Parathyroid adenoma (tissue), 2 donors: ENCODE measurements around the gene BAIAP2.
"Not testable (repeated sequence)": the region's sequence is repeated elsewhere in the genome, so short reads cannot be mapped to it uniquely, and the experiment has no call there.

Experiments used
- H2AFZ ChIP-seq: fragments of 300-600 bp; sonication (generic); one replicate; pipeline ENCODE4 v1.7.0; 2017; ENCODE audit warnings: antibody characterized with exemption, mild to moderate bottlenecking
- H3K27ac ChIP-seq: fragments of 300-600 bp; sonication (generic); one replicate; pipeline ENCODE4 v1.7.0; 2017
- H3K27me3 ChIP-seq: fragments of 300-600 bp; sonication (generic); one replicate; pipeline ENCODE4 v1.7.0; 2017; ENCODE audit warnings: low read length; ENCODE audit not compliant: control insufficient read depth, insufficient read depth
- H3K36me3 ChIP-seq: fragments of 300-600 bp; sonication (generic); one replicate; pipeline ENCODE4 v1.7.0; 2017; ENCODE audit warnings: low read length; ENCODE audit not compliant: control insufficient read depth, insufficient read depth
- H3K4me1 ChIP-seq: fragments of 300-600 bp; sonication (generic); one replicate; pipeline ENCODE4 v1.7.0; 2017; ENCODE audit warnings: control low read depth
- H3K4me2 ChIP-seq: fragments of 300-600 bp; sonication (generic); one replicate; pipeline ENCODE4 v1.7.0; 2017; ENCODE audit warnings: low read length
- H3K4me3 ChIP-seq: fragments of 300-600 bp; sonication (generic); one replicate; pipeline ENCODE4 v1.7.0; 2017; ENCODE audit warnings: low read depth, low read length
- H3K79me2 ChIP-seq: fragments of 300-600 bp; sonication (generic); one replicate; pipeline ENCODE4 v1.7.0; 2017; ENCODE audit warnings: control low read depth
- H3K9ac ChIP-seq: fragments of 300-600 bp; sonication (generic); one replicate; pipeline ENCODE4 v1.7.0; 2017; ENCODE audit warnings: mild to moderate bottlenecking
- H3K9me3 ChIP-seq: fragments of 300-600 bp; sonication (generic); one replicate; pipeline ENCODE4 v1.7.0; 2017; ENCODE audit warnings: low read length; ENCODE audit not compliant: control insufficient read depth
- TF ChIP-seq, protein P1 (sequence below): fragments of 300-600 bp; sonication (generic); IDR thresholded peaks from one replicate; pipeline ENCODE4 v1.7.0; 2017; ENCODE audit warnings: antibody characterized with exemption, mild to moderate bottlenecking
- donor health status: primary hyperparathyroidism.

Gene BAIAP2

GRCh38 chr17:81144423-81144781, 109.5 kb downstream of the BAIAP2 start:
- TF ChIP-seq, protein P1, sequence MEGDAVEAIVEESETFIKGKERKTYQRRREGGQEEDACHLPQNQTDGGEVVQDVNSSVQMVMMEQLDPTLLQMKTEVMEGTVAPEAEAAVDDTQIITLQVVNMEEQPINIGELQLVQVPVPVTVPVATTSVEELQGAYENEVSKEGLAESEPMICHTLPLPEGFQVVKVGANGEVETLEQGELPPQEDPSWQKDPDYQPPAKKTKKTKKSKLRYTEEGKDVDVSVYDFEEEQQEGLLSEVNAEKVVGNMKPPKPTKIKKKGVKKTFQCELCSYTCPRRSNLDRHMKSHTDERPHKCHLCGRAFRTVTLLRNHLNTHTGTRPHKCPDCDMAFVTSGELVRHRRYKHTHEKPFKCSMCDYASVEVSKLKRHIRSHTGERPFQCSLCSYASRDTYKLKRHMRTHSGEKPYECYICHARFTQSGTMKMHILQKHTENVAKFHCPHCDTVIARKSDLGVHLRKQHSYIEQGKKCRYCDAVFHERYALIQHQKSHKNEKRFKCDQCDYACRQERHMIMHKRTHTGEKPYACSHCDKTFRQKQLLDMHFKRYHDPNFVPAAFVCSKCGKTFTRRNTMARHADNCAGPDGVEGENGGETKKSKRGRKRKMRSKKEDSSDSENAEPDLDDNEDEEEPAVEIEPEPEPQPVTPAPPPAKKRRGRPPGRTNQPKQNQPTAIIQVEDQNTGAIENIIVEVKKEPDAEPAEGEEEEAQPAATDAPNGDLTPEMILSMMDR = no peak
- H3K9ac ChIP-seq = no peak overlapping the region
- no peaks in the 10 kb centered on the region for H3K4me1 ChIP-seq
- no peak overlapping the region for H3K4me3 ChIP-seq
- H3K36me3 ChIP-seq = no peaks in the 10 kb centered on the region
- no peak overlapping the region for H3K4me2 ChIP-seq
- H3K27ac ChIP-seq = no peak overlapping the region
- no peaks in the 10 kb centered on the region for H3K27me3 ChIP-seq
- peaks cover 4% of the 10 kb centered on the region for H3K79me2 ChIP-seq
- no peaks in the 10 kb centered on the region for H3K9me3 ChIP-seq
- no peak overlapping the region for H2AFZ ChIP-seq

DNA sequence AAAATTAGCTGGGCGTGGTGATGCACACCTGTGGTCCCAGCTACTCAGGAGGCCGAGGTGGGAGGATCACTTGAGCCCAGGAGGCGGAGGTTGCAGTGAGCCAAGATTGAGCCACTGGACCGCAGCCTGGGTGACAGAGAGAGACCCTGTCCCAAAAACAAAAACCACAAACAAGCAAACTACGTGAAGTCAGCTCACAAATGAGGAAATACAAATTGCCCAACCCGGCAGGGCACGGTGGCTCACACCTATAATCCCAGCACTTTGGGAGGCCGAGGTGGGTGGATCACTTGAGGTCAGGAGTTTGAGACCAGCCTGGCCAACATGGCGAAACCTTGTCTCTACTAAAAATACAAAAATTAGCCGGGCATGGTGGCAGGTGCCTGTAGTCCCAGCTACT, 111.3 kb downstream of the BAIAP2 start:
- H3K27me3 ChIP-seq, H3K79me2 ChIP-seq, H3K27ac ChIP-seq, H3K9ac ChIP-seq, H3K4me2 ChIP-seq, H3K9me3 ChIP-seq, H3K4me3 ChIP-seq, H2AFZ ChIP-seq, H3K4me1 ChIP-seq, H3K36me3 ChIP-seq: not testable (repeated sequence)

DNA sequence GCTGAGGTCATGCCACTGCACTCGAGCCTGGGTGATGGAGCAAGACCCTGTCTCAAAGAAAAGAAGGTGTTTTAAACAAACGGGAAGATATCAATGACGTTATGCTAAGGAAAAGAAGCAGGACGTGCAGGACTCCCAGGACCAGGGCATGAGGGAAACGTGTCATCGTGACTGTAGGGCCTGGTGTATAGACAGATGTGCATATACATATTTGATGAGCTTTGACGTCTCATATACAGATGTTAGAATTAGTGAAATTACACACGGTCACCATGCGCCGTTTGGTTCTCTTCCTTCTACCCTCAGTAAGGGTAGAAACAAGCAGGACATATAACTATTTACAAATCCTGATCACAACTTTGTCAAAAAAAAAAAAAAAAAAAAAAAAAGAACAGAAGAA, 112.8 kb downstream of the BAIAP2 start:
- TF ChIP-seq, protein P1 = no peak
- H3K27me3 ChIP-seq = no peaks in the 10 kb centered on the region

DNA sequence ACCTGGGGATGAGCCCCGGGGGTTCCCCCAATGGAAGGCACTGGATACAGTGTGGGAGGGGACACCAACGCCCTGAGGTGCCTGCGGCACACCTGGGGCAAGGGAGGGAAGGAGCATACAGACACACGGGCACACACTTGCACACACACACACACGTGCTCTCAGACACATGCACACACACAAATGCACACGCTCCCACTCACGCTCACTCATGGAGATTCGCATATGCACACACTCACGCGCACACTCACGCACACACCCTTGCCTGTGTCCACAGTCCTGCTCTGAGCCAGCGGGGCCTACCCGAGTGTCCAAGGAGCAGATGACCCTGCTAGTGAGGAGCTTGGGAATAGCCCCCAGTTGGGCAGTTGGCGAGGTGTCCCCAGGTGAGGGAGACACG, 113.6 kb downstream of the BAIAP2 start:
- H3K9ac ChIP-seq = no peak overlapping the region
- no peaks in the 10 kb centered on the region for H3K9me3 ChIP-seq
- H3K4me1 ChIP-seq = no peaks in the 10 kb centered on the region
- H2AFZ ChIP-seq = no peak overlapping the region
- H3K27me3 ChIP-seq = no peaks in the 10 kb centered on the region
- H3K79me2 ChIP-seq = no peaks in the 10 kb centered on the region
- TF ChIP-seq, protein P1 = no peak
- H3K4me3 ChIP-seq = no peak overlapping the region
- H3K4me2 ChIP-seq = no peak overlapping the region
- H3K27ac ChIP-seq = no peak overlapping the region
- H3K36me3 ChIP-seq = no peaks in the 10 kb centered on the region

More for the DNA sequence above, 112.8 kb downstream of the BAIAP2 start:
- no peak overlapping the region for H3K4me3 ChIP-seq
- H3K4me2 ChIP-seq = no peak overlapping the region
- H3K79me2 ChIP-seq = no peaks in the 10 kb centered on the region
- no peak overlapping the region for H3K9ac ChIP-seq
- H2AFZ ChIP-seq = no peak overlapping the region
- no peaks in the 10 kb centered on the region for H3K36me3 ChIP-seq
- no peak overlapping the region for H3K27ac ChIP-seq
- no peaks in the 10 kb centered on the region for H3K4me1 ChIP-seq
- no peaks in the 10 kb centered on the region for H3K9me3 ChIP-seq

GRCh38 chr17:81148986-81149533, 114.1 kb downstream of the BAIAP2 start:
- no peaks in the 10 kb centered on the region for H3K79me2 ChIP-seq
- TF ChIP-seq, protein P1 = no peak
- H3K4me2 ChIP-seq = no peak overlapping the region
- H2AFZ ChIP-seq = no peak overlapping the region
- no peak overlapping the region for H3K9ac ChIP-seq
- no peaks in the 10 kb centered on the region for H3K9me3 ChIP-seq
- H3K36me3 ChIP-seq = no peaks in the 10 kb centered on the region
- H3K27ac ChIP-seq = no peak overlapping the region
- H3K27me3 ChIP-seq = no peaks in the 10 kb centered on the region
- no peaks in the 10 kb centered on the region for H3K4me1 ChIP-seq
- no peak overlapping the region for H3K4me3 ChIP-seq
